Astrocyte of the spinal cord (primary cell): Measurements from ENCODE around the gene NLGN2.

Source experiments
- DNase-seq: peaks from one replicate; pipeline ENCODE4 v3.0.0; 2011; ENCODE audit warnings: low read depth, low spot score
- H3K4me3 ChIP-seq: 2 replicates; pipeline ENCODE4 v1.5.1; 2011; ENCODE audit warnings: low read depth, mild to moderate bottlenecking, low read length, moderate library complexity
- in situ Hi-C: cut with HindIII; loops from 2 replicates; pipeline ENCODE4 v1.10.0; 2017; ENCODE audit warnings: low sequenced_read_pairs
- TF ChIP-seq, protein P1 (sequence below): IDR thresholded peaks from 2 replicates; pipeline ENCODE4 v1.5.1; 2012; ENCODE audit warnings: low read depth, mild to moderate bottlenecking, low read length, inconsistent platforms

NLGN2 gene

DNA sequence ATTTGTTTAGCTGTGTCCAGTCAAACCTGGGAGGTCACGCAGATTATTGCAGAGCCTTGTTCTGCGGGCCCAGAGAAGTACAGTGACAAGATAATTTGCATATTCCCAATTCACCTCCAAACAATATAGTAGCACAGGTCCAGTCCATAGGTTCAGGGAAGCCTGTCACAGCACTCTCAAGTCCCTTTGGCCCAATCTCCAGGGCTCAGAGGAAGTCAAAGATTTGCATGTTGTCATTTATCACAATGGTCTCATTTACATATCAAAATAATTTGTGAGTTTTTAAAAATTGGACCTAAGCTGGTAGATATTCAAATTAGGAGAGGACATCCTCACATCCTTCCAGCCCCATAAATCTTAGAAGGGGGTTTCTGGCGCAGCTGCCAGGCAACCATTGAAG lies 59.9 kb downstream of the NLGN2 start:
- TF ChIP-seq, protein P1, sequence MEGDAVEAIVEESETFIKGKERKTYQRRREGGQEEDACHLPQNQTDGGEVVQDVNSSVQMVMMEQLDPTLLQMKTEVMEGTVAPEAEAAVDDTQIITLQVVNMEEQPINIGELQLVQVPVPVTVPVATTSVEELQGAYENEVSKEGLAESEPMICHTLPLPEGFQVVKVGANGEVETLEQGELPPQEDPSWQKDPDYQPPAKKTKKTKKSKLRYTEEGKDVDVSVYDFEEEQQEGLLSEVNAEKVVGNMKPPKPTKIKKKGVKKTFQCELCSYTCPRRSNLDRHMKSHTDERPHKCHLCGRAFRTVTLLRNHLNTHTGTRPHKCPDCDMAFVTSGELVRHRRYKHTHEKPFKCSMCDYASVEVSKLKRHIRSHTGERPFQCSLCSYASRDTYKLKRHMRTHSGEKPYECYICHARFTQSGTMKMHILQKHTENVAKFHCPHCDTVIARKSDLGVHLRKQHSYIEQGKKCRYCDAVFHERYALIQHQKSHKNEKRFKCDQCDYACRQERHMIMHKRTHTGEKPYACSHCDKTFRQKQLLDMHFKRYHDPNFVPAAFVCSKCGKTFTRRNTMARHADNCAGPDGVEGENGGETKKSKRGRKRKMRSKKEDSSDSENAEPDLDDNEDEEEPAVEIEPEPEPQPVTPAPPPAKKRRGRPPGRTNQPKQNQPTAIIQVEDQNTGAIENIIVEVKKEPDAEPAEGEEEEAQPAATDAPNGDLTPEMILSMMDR: no peak
- no peak overlapping the region for H3K4me3 ChIP-seq
- DNase-seq: no peak
- in situ Hi-C loops: no loop called here

DNA sequence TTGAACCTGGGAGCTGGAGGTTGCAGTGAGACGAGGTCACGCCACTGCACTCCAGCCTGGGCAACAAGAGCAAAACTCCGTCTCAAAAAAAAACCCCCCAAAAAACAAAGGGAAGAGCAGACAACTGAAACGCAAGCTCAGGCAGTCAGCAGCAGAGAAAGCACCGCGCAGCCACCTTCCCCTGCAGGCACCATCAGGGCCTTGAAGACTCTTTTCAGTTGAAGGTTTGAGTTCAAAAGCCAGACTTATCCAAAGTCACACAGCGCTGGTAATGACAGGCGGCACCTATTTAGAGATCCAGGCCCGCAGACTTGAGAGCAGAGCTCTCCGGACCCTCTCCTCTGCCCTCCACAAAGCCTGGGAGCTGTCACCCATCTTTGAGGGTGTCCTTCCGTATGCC lies 60.6 kb downstream of the NLGN2 start:
- TF ChIP-seq, protein P1: no peak
- in situ Hi-C loops: no loop called here
- DNase-seq: no peak
- no peak overlapping the region for H3K4me3 ChIP-seq

DNA sequence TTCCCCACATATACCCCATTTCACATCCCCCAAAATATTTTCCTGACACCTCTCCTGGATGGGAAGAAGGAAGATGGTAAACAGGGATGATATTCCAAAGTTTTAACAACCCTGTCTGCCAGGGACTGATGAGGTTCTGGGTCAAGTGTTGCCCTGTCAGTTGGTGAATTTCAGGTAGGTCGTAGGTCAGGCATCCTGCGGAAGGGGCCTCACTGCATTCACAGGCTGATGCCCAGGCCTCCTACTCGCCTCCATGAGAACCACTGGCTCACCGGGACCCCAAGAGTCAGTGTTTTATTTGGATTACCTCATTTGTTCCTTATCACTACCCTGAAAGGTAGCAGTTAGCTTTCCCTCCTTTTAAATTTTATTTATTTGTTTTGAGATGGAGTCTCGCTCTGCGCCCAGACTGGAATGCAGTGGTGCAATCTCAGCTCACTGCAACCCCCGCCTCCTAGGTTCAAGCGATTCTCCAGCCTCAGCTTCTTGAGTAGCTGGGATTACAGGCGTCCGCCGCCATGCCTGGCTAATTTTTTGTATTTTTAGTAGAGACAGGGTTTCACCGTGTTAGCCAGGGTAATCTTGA lies 61.3 kb downstream of the NLGN2 start:
- in situ Hi-C loops: no loop called here
- no peak for DNase-seq
- TF ChIP-seq, protein P1: no peak
- H3K4me3 ChIP-seq: no peak overlapping the region
